Peyer's patch (tissue), 4 donors: ENCODE results near the gene DHRS7C.

ENCODE experiments used
- CTCF ChIP-seq, 6 experiments: fragments of 450-650 bp in 4 of 6; fragments of 200-600 bp in 2 of 6; sonication (generic) in 1 of 6; IDR thresholded peaks; one replicate each; pipeline ENCODE4 v1.5.1; 2017 to 2019; ENCODE audit warnings: antibody characterized with exemption in 6 of 6, mild to moderate bottlenecking in 3 of 6, moderate library complexity in 1 of 6
- POLR2A ChIP-seq, 2 donors: fragments of 450-650 bp; IDR thresholded peaks; one replicate each; pipeline ENCODE4 v1.5.1; 2017; ENCODE audit warnings: antibody characterized with exemption in 2 of 2, mild to moderate bottlenecking in 2 of 2, moderate library complexity in 2 of 2

- no peak for TF ChIP-seq CTCF (IDR thresholded peaks at IDR 0.05)
- no peak for TF ChIP-seq POLR2A (IDR thresholded peaks at IDR 0.05)
These were observed 1.1 kb downstream of the DHRS7C start for GRCh38 chr17:9790316-9790715.
